HEK293 (cell line): ENCODE results near the gene HSD17B12.

Experiments used
- CTCF ChIA-PET: fragments of 350-600 bp; formaldehyde crosslinking; extraction: SDS; loops from one replicate; lab custom pipeline; 2021; ENCODE audit warnings: antibody characterized with exemption; lab: Yijun Ruan, JAX
- POLR2A ChIA-PET: fragments of 300-600 bp; formaldehyde crosslinking; extraction: SDS; loops from one replicate; lab custom pipeline; 2020; ENCODE audit warnings: antibody characterized with exemption, inconsistent platforms; lab: Yijun Ruan, JAX
- H3K27ac ChIP-seq: fragments of 200-500 bp; sonication (Bioruptor generic); 2 replicates; pipeline ENCODE4 v1.5.1; 2014; ENCODE audit warnings: low read depth, low read length, control low read depth, inconsistent platforms; ENCODE audit errors: extremely low read depth
- H3K36me3 ChIP-seq, 2 experiments: fragments of 200-500 bp in 1 of 2; sonication (Bioruptor generic) in 1 of 2; 1 replicate in 1 of 2; 2 replicates in 1 of 2; pipeline ENCODE4 v1.5.1; 2014 to 2017; ENCODE audit warnings: inconsistent platforms in 2 of 2, low read length in 2 of 2; ENCODE audit not compliant: control insufficient read depth in 2 of 2, insufficient read depth in 1 of 2
- H3K4me1 ChIP-seq: fragments of 200-500 bp; sonication (Bioruptor generic); 2 replicates; pipeline ENCODE4 v1.5.1; 2014; ENCODE audit warnings: mild to moderate bottlenecking, low read length, inconsistent platforms; ENCODE audit not compliant: control insufficient read depth, insufficient read depth
- H3K4me3 ChIP-seq: 2 replicates; pipeline ENCODE4 v1.5.1; 2011; ENCODE audit warnings: low read depth, mild to moderate bottlenecking, control low read depth, low read length, moderate library complexity
- H3K9me3 ChIP-seq: fragments of 200-500 bp; sonication (Bioruptor generic); 2 replicates; pipeline ENCODE4 v1.5.1; 2014; ENCODE audit warnings: low read depth, low read length, inconsistent platforms; ENCODE audit not compliant: control insufficient read depth, insufficient read depth
- IKZF3 ChIP-seq: fragments of 450-650 bp; IDR thresholded peaks from 2 replicates; pipeline ENCODE4 v1.5.0; 2018; ENCODE audit warnings: missing biosample characterization, mild to moderate bottlenecking, missing genetic modification characterization, moderate library complexity
- KLF16 ChIP-seq: fragments of 450-650 bp; formaldehyde crosslinking; IDR thresholded peaks from 2 replicates; pipeline ENCODE4 v1.5.1; 2017; ENCODE audit warnings: missing biosample characterization, missing genetic modification characterization
- PRDM4 ChIP-seq: fragments of 450-650 bp; formaldehyde crosslinking; IDR thresholded peaks from 2 replicates; pipeline ENCODE4 v1.5.1; 2017; ENCODE audit warnings: missing biosample characterization, missing genetic modification characterization
- ZBTB11 ChIP-seq: fragments of 450-650 bp; formaldehyde crosslinking; conservative IDR thresholded peaks from 2 replicates; pipeline ENCODE4 v1.5.1; 2016; ENCODE audit warnings: low read depth, missing biosample characterization, missing genetic modification characterization
- ZFP41 ChIP-seq: fragments of 450-650 bp; formaldehyde crosslinking; IDR thresholded peaks from 2 replicates; pipeline ENCODE4 v1.5.1; 2016; ENCODE audit warnings: missing biosample characterization, missing genetic modification characterization, borderline replicate concordance
- ZNF23 ChIP-seq: fragments of 450-650 bp; formaldehyde crosslinking; IDR thresholded peaks from 2 replicates; pipeline ENCODE4 v1.5.1; 2016; ENCODE audit warnings: missing biosample characterization, missing genetic modification characterization, borderline replicate concordance
- ZNF354C ChIP-seq: fragments of 450-650 bp; formaldehyde crosslinking; IDR thresholded peaks from 2 replicates; pipeline ENCODE4 v1.5.1; 2016; ENCODE audit warnings: missing biosample characterization, missing genetic modification characterization, low read depth, borderline replicate concordance
- ZNF362 ChIP-seq: fragments of 450-650 bp; formaldehyde crosslinking; IDR thresholded peaks from 2 replicates; pipeline ENCODE4 v1.5.1; 2016; ENCODE audit warnings: missing biosample characterization, missing genetic modification characterization
- ZNF558 ChIP-seq: fragments of 450-650 bp; formaldehyde crosslinking; IDR thresholded peaks from 2 replicates; pipeline ENCODE4 v1.5.1; 2016; ENCODE audit warnings: missing biosample characterization, missing genetic modification characterization
- ZNF629 ChIP-seq: fragments of 450-650 bp; formaldehyde crosslinking; IDR thresholded peaks from 2 replicates; pipeline ENCODE4 v1.5.1; 2017; ENCODE audit warnings: missing biosample characterization, missing genetic modification characterization
- TF ChIP-seq, protein P1 (sequence below): fragments of 450-650 bp; formaldehyde crosslinking; IDR thresholded peaks from 2 replicates; pipeline ENCODE4 v1.5.1; 2016; ENCODE audit warnings: missing biosample characterization, missing genetic modification characterization
- TF ChIP-seq, protein P2 (sequence below): fragments of 450-650 bp; formaldehyde crosslinking; IDR thresholded peaks from 2 replicates; pipeline ENCODE4 v1.5.1; 2016; ENCODE audit warnings: missing biosample characterization, missing genetic modification characterization

Gene HSD17B12

DNA sequence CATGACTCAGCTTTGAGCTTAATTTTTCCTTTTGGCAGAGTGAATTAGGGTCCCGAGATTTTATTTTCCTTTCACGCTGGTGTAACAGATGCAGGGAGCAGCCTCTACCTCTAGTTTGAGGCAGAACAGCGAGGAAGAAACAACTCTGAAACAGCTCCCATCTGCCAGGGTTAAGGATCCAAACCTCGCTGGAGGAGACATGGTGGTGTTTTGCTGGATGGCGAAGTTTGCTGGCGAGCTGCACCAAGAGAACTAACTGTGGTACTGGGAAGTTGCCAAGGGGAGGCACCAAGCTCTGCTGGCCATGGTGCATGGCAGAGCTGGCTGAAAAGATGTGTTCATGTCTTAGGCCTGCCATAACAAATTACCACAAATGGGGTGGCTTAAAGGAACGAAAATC is 192.5 kb downstream of the HSD17B12 start (continued):
- no peak for TF ChIP-seq PRDM4 (tag by site-specific recombination)
- TF ChIP-seq ZNF23 (tag by site-specific recombination) = no peak
- no peak for TF ChIP-seq ZNF558 (tag by site-specific recombination)
- no peak for TF ChIP-seq IKZF3 (tag by site-specific recombination)
- TF ChIP-seq, protein P1, sequence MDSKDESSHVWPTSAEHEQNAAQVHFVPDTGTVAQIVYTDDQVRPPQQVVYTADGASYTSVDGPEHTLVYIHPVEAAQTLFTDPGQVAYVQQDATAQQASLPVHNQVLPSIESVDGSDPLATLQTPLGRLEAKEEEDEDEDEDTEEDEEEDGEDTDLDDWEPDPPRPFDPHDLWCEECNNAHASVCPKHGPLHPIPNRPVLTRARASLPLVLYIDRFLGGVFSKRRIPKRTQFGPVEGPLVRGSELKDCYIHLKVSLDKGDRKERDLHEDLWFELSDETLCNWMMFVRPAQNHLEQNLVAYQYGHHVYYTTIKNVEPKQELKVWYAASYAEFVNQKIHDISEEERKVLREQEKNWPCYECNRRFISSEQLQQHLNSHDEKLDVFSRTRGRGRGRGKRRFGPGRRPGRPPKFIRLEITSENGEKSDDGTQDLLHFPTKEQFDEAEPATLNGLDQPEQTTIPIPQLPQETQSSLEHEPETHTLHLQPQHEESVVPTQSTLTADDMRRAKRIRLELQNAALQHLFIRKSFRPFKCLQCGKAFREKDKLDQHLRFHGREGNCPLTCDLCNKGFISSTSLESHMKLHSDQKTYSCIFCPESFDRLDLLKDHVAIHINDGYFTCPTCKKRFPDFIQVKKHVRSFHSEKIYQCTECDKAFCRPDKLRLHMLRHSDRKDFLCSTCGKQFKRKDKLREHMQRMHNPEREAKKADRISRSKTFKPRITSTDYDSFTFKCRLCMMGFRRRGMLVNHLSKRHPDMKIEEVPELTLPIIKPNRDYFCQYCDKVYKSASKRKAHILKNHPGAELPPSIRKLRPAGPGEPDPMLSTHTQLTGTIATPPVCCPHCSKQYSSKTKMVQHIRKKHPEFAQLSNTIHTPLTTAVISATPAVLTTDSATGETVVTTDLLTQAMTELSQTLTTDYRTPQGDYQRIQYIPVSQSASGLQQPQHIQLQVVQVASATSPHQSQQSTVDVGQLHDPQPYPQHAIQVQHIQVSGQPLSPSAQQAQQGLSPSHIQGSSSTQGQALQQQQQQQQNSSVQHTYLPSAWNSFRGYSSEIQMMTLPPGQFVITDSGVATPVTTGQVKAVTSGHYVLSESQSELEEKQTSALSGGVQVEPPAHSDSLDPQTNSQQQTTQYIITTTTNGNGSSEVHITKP = no peak

DNA sequence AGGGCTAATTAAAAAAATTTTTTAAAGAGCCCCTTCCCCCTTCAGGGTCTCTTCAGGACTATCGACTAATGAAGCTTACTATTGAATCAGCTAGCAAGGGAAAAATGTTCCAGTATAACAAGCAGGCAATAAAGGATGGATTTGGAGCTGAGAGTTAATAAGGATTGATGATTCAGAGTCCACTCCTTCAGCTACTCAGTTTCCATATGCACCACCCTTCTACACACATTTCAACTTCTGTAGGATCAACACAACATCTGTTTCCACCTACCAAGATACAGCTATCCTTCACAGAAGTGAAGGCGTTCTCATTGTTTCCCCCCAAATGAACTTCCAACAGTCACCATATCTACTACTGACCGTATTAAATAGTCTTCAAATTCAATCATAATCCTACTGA is 193.5 kb downstream of the HSD17B12 start:
- POLR2A ChIA-PET = no interaction called here
- H3K4me1 ChIP-seq = no peaks in the 10 kb centered on the region
- TF ChIP-seq, protein P2, sequence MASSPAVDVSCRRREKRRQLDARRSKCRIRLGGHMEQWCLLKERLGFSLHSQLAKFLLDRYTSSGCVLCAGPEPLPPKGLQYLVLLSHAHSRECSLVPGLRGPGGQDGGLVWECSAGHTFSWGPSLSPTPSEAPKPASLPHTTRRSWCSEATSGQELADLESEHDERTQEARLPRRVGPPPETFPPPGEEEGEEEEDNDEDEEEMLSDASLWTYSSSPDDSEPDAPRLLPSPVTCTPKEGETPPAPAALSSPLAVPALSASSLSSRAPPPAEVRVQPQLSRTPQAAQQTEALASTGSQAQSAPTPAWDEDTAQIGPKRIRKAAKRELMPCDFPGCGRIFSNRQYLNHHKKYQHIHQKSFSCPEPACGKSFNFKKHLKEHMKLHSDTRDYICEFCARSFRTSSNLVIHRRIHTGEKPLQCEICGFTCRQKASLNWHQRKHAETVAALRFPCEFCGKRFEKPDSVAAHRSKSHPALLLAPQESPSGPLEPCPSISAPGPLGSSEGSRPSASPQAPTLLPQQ (tag by site-specific recombination) = no peak
- no peak for TF ChIP-seq ZFP41
- TF ChIP-seq ZBTB11 (tag by site-specific recombination) = no peak
- TF ChIP-seq, all 188 proteins: peak for 0
- no peaks in the 10 kb centered on the region for H3K36me3 ChIP-seq
- no peak overlapping the region for H3K4me3 ChIP-seq
- H3K27ac ChIP-seq = no peak overlapping the region
- CTCF ChIA-PET = interaction anchor here (0.6 to 0.9 kb wide), 3 partner anchors 71 to 459 kb away, joined by 3 to 4 read pairs (median 3); no protein-coding TSS in a partner anchor
- no peaks in the 10 kb centered on the region for H3K9me3 ChIP-seq

GRCh38 chr11:43874738-43875137 is 194.2 kb downstream of the HSD17B12 start:
- no peaks in the 10 kb centered on the region for H3K36me3 ChIP-seq
- POLR2A ChIA-PET = no interaction called here
- no peak overlapping the region for H3K27ac ChIP-seq
- no peak for TF ChIP-seq ZNF362 (tag by site-specific recombination)
- TF ChIP-seq ZNF354C = no peak
- TF ChIP-seq KLF16 = no peak
- no peak for TF ChIP-seq ZNF629 (tag by site-specific recombination)
- no peaks in the 10 kb centered on the region for H3K9me3 ChIP-seq
- CTCF ChIA-PET = interaction anchor here (0.6 to 0.9 kb wide), 3 partner anchors 71 to 460 kb away, joined by 3 to 4 read pairs (median 3); no protein-coding TSS in a partner anchor
- no peaks in the 10 kb centered on the region for H3K4me1 ChIP-seq
- no peak overlapping the region for H3K4me3 ChIP-seq
